ENCODE measurements around the gene FTSJ3.

Gene FTSJ3

GRCh38 chr17:63842540-63843386 is 15.3 kb upstream of the FTSJ3 start, which contains the start of gene SMARCD2:
Gene SMARCD2, minus strand, starts transcription at chr17:63842685. Its CDS starts 11 bp downstream, at chr17:63842674.
- Histone ChIP-seq H3K4me2 (peak within 1 kb of the TSS; percentile 98), H3K36me3 (peaks cover 7% of the 10 kb centered on the region), H3K9me3 (peaks cover under 1% of the 10 kb centered on the region), H3K4me1 (peaks cover 58% of the 10 kb centered on the region), H3K27me3 (no peaks in the 10 kb centered on the region), H3K27ac (peak within 1 kb of the TSS; percentile 99), H4K20me1 (peaks cover 43% of the 10 kb centered on the region), H3K9ac (peak within 1 kb of the TSS; percentile 98), H3K4me3 (peak within 1 kb of the TSS; percentile 97)
- TF ChIP-seq Cebpa-rat (IDR thresholded peaks at IDR 0.05), result no peak

- H3K4me1 ChIP-seq, result peaks cover 64% of the 10 kb centered on the region
- peaks cover 49% of the 10 kb centered on the region for H4K20me1 ChIP-seq
- peak overlapping the region; percentile 97 for H3K4me3 ChIP-seq
- no peak for TF ChIP-seq Cebpa-rat (IDR thresholded peaks at IDR 0.05)
- H3K9ac ChIP-seq, result peak overlapping the region; percentile 98
- peak overlapping the region; percentile 99 for H3K27ac ChIP-seq
- no peaks in the 10 kb centered on the region for H3K9me3 ChIP-seq
- H3K36me3 ChIP-seq, result peaks cover 13% of the 10 kb centered on the region
- no peaks in the 10 kb centered on the region for H3K27me3 ChIP-seq
- peak overlapping the region; percentile 98 for H3K4me2 ChIP-seq
Observed at GRCh38 chr17:63842173-63842539, 14.7 kb upstream of the FTSJ3 start.

GRCh38 chr17:63841350-63842172 is 14.1 kb upstream of the FTSJ3 start:
- Histone ChIP-seq H3K27me3 (no peaks in the 10 kb centered on the region), H3K9me3 (no peaks in the 10 kb centered on the region), H3K36me3 (peaks cover 19% of the 10 kb centered on the region), H3K4me3 (peak overlapping the region; percentile 97), H4K20me1 (peaks cover 55% of the 10 kb centered on the region), H3K4me2 (peak overlapping the region; percentile 98), H3K4me1 (peaks cover 70% of the 10 kb centered on the region), H3K27ac (peak overlapping the region; percentile 99), H3K9ac (peak overlapping the region; percentile 98)
- TF ChIP-seq Cebpa-rat (IDR thresholded peaks at IDR 0.05), result no peak

- Histone ChIP-seq H3K4me2 (peak overlapping the region; percentile 98), H3K4me3 (peak overlapping the region; percentile 97), H3K9me3 (no peaks in the 10 kb centered on the region), H3K9ac (peak overlapping the region; percentile 98), H3K4me1 (peaks cover 75% of the 10 kb centered on the region), H3K27me3 (no peaks in the 10 kb centered on the region), H3K27ac (peak overlapping the region; percentile 99), H4K20me1 (peaks cover 63% of the 10 kb centered on the region), H3K36me3 (peaks cover 27% of the 10 kb centered on the region)
- no peak for TF ChIP-seq Cebpa-rat (IDR thresholded peaks at IDR 0.05)
Observed at GRCh38 chr17:63840591-63841349, 13.3 kb upstream of the FTSJ3 start.

GRCh38 chr17:63838631-63839171 is 11.2 kb upstream of the FTSJ3 start:
- TF ChIP-seq Cebpa-rat (IDR thresholded peaks at IDR 0.05), result peak; percentile 76
- peaks cover 47% of the 10 kb centered on the region for H3K36me3 ChIP-seq

GRCh38 chr17:63837962-63838600 is 10.6 kb upstream of the FTSJ3 start:
- H3K4me3 ChIP-seq, result 0 out of 2 replicates have a peak overlapping the region, but pooled peaks have one; percentile 97
- H3K4me2 ChIP-seq, result peak overlapping the region; percentile 98
- H3K9ac ChIP-seq, result peak overlapping the region; percentile 98
- H3K36me3 ChIP-seq, result peaks cover 54% of the 10 kb centered on the region
- peak overlapping the region; percentile 99 for H3K27ac ChIP-seq
- H3K4me1 ChIP-seq, result peaks cover 82% of the 10 kb centered on the region
- H3K27me3 ChIP-seq, result no peaks in the 10 kb centered on the region
- no peaks in the 10 kb centered on the region for H3K9me3 ChIP-seq
- H4K20me1 ChIP-seq, result peaks cover 81% of the 10 kb centered on the region
- TF ChIP-seq Cebpa-rat (IDR thresholded peaks at IDR 0.05), result no peak

More at GRCh38 chr17:63838631-63839171, 11.2 kb upstream of the FTSJ3 start:
- Histone ChIP-seq H3K4me3 (peak overlapping the region; percentile 97), H3K27me3 (no peaks in the 10 kb centered on the region), H4K20me1 (peaks cover 77% of the 10 kb centered on the region), H3K9me3 (no peaks in the 10 kb centered on the region), H3K27ac (peak overlapping the region; percentile 99), H3K4me2 (peak overlapping the region; percentile 98), H3K9ac (peak overlapping the region; percentile 98), H3K4me1 (peaks cover 75% of the 10 kb centered on the region)

- Histone ChIP-seq H3K27me3 (no peaks in the 10 kb centered on the region), H3K4me2 (peak overlapping the region; percentile 98), H3K4me3 (no peak overlapping the region), H3K9ac (peak overlapping the region; percentile 21; the same call in 1 of the 2 replicates), H4K20me1 (peaks cover 87% of the 10 kb centered on the region), H3K9me3 (no peaks in the 10 kb centered on the region), H3K27ac (peak overlapping the region; percentile 99), H3K4me1 (peaks cover 88% of the 10 kb centered on the region), H3K36me3 (peaks cover 60% of the 10 kb centered on the region)
- TF ChIP-seq Cebpa-rat (IDR thresholded peaks at IDR 0.05), result no peak
Observed at GRCh38 chr17:63837480-63837879, 10.0 kb upstream of the FTSJ3 start.

- Histone ChIP-seq H3K4me1 (peaks cover 94% of the 10 kb centered on the region), H3K27ac (0 out of 2 replicates have a peak overlapping the region, but pooled peaks have one; percentile 25), H3K4me2 (peak overlapping the region; percentile 98; the same call in 1 of the 2 replicates), H3K9me3 (no peaks in the 10 kb centered on the region), H3K4me3 (no peak overlapping the region), H3K27me3 (no peaks in the 10 kb centered on the region), H4K20me1 (peaks cover 91% of the 10 kb centered on the region), H3K36me3 (peaks cover 66% of the 10 kb centered on the region), H3K9ac (0 out of 2 replicates have a peak overlapping the region, but pooled peaks have one; percentile 21)
- no peak for TF ChIP-seq Cebpa-rat (IDR thresholded peaks at IDR 0.05)
Observed at GRCh38 chr17:63836811-63837210, 9.3 kb upstream of the FTSJ3 start.

Measured in BLaER1 (cell line).